ENCODE results near the gene NAT16.
A peak's percentile ranks its signal among the peaks of the same experiment; 100 is the strongest.
"Not testable (repeated sequence)": the region's sequence is repeated elsewhere in the genome, so short reads cannot be mapped to it uniquely, and the experiment has no call there.

The NAT16 gene

DNA sequence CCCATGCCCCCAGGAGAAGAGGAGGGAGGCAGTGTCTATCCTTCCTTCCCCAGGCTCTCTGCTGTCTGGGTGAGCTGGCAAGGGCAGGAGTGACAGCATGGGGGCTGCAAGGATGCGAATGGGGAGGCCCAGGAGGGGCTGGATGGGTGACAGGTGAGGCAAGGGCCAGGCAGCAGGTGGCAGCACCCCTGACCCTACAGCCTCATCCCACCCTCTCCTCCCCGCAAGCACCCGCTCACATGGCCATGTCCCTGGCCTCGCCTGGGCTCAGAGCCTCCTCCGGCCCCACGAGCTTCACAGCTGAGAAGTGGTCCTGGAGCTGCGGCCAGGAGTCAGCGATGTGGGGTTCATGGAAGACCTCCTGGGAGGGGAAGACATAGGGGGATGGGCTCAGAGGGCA lies 31.9 kb upstream of the NAT16 start:
- Histone ChIP-seq H3K27ac (ENCODE audit: low read length) (no peak overlapping the region), H3K36me3 (ENCODE audit: control insufficient read depth in 1 of 2, insufficient read depth in 2 of 2, low read length in 2 of 2) (peaks cover 12 to 62% of the 10 kb centered on the region in 2 donors)

DNA sequence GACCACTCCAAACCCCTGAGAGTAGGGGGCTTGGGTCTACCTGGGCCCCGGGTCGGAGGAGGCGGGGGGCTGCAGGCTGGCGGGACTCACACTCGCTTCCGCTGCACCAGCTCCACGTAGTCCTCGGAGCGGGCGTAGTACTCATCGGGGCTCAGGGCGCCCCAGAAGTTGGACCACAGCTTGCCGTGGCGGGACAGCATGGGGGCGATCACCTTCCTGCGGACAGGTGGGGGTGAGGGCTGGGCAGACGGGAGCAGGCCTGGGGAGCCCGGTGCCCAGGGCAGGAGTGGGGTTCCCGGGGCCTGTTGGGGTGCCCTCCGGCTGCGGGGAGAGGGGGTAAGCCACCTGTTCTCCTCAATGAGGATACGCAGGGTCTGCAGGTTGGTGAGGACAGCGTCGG lies 31.4 kb upstream of the NAT16 start:
- H3K36me3 ChIP-seq (ENCODE audit: control insufficient read depth in 1 of 2, insufficient read depth in 2 of 2, low read length in 2 of 2), result peaks cover 12 to 65% of the 10 kb centered on the region in 2 donors
- no peaks in the 10 kb centered on the region for H3K9me3 ChIP-seq (ENCODE audit: control insufficient read depth in 1 of 2, low read length in 2 of 2)

More for the DNA sequence above, 31.9 kb upstream of the NAT16 start:
- peaks cover 0 to 12% of the 10 kb centered on the region in 2 donors for H3K4me1 ChIP-seq (ENCODE audit: control insufficient read depth in 1 of 2, insufficient read depth in 2 of 2, low read length in 2 of 2)
- H3K27me3 ChIP-seq (ENCODE audit: low read depth, low read length), result no peaks in the 10 kb centered on the region
- no peak overlapping the region for H3K4me3 ChIP-seq (ENCODE audit: low read depth in 1 of 2, low read length in 2 of 2)
- no peaks in the 10 kb centered on the region for H3K9me3 ChIP-seq (ENCODE audit: control insufficient read depth in 1 of 2, low read length in 2 of 2)

DNA sequence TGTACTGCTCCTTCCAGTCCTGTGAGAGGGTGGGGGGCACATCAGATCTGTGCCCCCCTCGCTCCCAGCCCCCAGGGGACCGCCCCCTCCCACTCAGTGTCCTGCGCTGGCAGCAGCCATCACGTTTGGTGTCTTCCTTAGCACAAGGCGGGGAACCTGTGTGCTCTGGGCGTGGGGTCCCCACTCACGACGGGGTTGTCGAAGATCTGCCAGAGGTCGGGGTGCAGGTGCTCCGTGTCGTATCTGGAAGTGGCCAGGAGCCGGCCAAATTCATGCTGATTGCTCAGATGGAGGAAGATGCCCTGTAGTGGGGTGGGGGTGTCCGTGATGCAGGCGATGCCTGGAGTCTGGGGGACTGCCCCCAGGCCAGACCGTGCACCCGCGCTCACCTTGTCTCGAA lies 30.1 kb upstream of the NAT16 start:
- H3K36me3 ChIP-seq (ENCODE audit: control insufficient read depth in 1 of 2, insufficient read depth in 2 of 2, low read length in 2 of 2), result peaks cover 12 to 70% of the 10 kb centered on the region in 2 donors

More for the DNA sequence above, 31.4 kb upstream of the NAT16 start:
- no peak overlapping the region for H3K27ac ChIP-seq (ENCODE audit: low read length)
- H3K4me1 ChIP-seq (ENCODE audit: control insufficient read depth in 1 of 2, insufficient read depth in 2 of 2, low read length in 2 of 2), result peaks cover 0 to 9% of the 10 kb centered on the region in 2 donors
- no peaks in the 10 kb centered on the region for H3K27me3 ChIP-seq (ENCODE audit: low read depth, low read length)
- H3K4me3 ChIP-seq (ENCODE audit: low read depth in 1 of 2, low read length in 2 of 2), result no peak overlapping the region

DNA sequence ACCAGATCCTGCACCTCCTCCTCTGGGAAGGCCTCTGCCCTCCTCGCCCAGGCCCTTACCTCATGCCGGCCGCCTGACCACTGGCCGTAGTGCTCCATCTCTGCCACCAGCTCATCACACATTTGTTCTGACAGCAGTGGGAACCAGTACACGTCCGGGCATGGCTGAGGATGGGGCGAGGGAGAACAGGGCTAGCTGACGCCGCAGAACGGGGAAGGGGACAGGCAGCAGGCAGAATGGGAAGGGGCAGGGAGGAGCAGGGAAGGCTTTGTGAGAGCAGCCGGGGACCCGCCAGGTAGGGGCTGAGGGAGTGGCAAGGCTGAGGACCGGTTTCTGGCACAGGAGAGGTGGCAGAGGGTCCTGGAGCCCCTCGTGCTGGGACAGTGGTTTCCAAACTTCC lies 28.7 kb upstream of the NAT16 start:
- Histone ChIP-seq H3K27me3 (ENCODE audit: low read depth, low read length) (no peaks in the 10 kb centered on the region), H3K9me3 (ENCODE audit: control insufficient read depth in 1 of 2, low read length in 2 of 2) (no peaks in the 10 kb centered on the region), H3K36me3 (ENCODE audit: control insufficient read depth in 1 of 2, insufficient read depth in 2 of 2, low read length in 2 of 2) (peaks cover 7 to 65% of the 10 kb centered on the region in 2 donors), H3K4me1 (ENCODE audit: control insufficient read depth in 1 of 2, insufficient read depth in 2 of 2, low read length in 2 of 2) (no peaks in the 10 kb centered on the region), H3K4me3 (ENCODE audit: low read depth in 1 of 2, low read length in 2 of 2) (no peak overlapping the region), H3K27ac (ENCODE audit: low read length) (no peak overlapping the region)

More for the DNA sequence above, 30.1 kb upstream of the NAT16 start:
- Histone ChIP-seq H3K4me1 (ENCODE audit: control insufficient read depth in 1 of 2, insufficient read depth in 2 of 2, low read length in 2 of 2) (no peaks in the 10 kb centered on the region), H3K27ac (ENCODE audit: low read length) (no peak overlapping the region), H3K9me3 (ENCODE audit: control insufficient read depth in 1 of 2, low read length in 2 of 2) (no peaks in the 10 kb centered on the region), H3K4me3 (ENCODE audit: low read depth in 1 of 2, low read length in 2 of 2) (no peak overlapping the region), H3K27me3 (ENCODE audit: low read depth, low read length) (no peaks in the 10 kb centered on the region)

DNA sequence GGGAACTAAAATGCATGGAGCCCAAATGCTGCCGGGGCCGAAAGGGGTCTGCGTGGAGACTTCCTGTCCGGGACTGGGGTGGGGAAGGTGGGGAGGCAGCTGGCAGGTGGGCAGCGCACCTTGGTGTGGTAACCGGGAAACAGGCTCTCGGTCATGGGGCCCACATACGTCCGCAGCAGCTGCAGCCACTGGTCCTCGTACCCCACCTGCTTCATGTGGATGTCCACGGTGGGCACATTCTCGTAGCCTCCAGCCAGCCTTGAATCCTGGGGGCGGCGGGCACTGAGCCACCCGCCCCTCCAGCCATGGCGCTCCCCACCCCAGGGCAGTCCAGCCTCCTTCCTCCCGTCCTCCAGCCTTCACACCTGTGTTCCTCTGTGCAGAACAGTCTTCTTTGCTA lies 27.4 kb upstream of the NAT16 start:
- H3K4me3 ChIP-seq (ENCODE audit: low read depth in 1 of 2, low read length in 2 of 2), result no peak overlapping the region
- peaks cover 7 to 61% of the 10 kb centered on the region in 2 donors for H3K36me3 ChIP-seq (ENCODE audit: control insufficient read depth in 1 of 2, insufficient read depth in 2 of 2, low read length in 2 of 2)
- no peak overlapping the region for H3K27ac ChIP-seq (ENCODE audit: low read length)
- H3K27me3 ChIP-seq (ENCODE audit: low read depth, low read length), result no peaks in the 10 kb centered on the region
- H3K4me1 ChIP-seq (ENCODE audit: control insufficient read depth in 1 of 2, insufficient read depth in 2 of 2, low read length in 2 of 2), result no peaks in the 10 kb centered on the region
- H3K9me3 ChIP-seq (ENCODE audit: control insufficient read depth in 1 of 2, low read length in 2 of 2), result no peaks in the 10 kb centered on the region

DNA sequence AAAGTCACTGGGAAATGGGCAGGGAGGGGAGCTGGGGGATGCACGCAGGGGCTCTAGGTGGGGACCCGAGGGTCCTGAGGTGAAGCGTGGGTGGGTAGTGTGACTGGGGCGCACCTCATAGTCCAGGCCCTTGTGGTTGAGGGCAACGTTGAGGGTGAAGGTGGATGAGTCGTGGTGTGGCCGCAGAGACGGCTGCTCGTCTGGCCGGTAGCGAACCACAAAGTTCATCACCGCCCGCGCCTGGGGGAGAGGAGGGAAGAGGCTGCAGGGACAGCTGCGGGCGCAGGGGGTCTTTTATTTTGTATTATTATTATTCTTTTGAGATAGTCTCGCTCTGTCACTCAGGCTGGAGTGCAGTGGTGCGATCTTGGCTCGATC lies 26.6 kb upstream of the NAT16 start:
- Histone ChIP-seq H3K27ac (ENCODE audit: low read length) (no peak overlapping the region), H3K9me3 (ENCODE audit: control insufficient read depth in 1 of 2, low read length in 2 of 2) (no peaks in the 10 kb centered on the region), H3K4me3 (ENCODE audit: low read depth in 1 of 2, low read length in 2 of 2) (no peak overlapping the region), H3K27me3 (ENCODE audit: low read depth, low read length) (peaks cover 5% of the 10 kb centered on the region), H3K36me3 (ENCODE audit: control insufficient read depth in 1 of 2, insufficient read depth in 2 of 2, low read length in 2 of 2) (peaks cover 7 to 53% of the 10 kb centered on the region in 2 donors), H3K4me1 (ENCODE audit: control insufficient read depth in 1 of 2, insufficient read depth in 2 of 2, low read length in 2 of 2) (peaks cover 0 to 8% of the 10 kb centered on the region in 2 donors)

DNA sequence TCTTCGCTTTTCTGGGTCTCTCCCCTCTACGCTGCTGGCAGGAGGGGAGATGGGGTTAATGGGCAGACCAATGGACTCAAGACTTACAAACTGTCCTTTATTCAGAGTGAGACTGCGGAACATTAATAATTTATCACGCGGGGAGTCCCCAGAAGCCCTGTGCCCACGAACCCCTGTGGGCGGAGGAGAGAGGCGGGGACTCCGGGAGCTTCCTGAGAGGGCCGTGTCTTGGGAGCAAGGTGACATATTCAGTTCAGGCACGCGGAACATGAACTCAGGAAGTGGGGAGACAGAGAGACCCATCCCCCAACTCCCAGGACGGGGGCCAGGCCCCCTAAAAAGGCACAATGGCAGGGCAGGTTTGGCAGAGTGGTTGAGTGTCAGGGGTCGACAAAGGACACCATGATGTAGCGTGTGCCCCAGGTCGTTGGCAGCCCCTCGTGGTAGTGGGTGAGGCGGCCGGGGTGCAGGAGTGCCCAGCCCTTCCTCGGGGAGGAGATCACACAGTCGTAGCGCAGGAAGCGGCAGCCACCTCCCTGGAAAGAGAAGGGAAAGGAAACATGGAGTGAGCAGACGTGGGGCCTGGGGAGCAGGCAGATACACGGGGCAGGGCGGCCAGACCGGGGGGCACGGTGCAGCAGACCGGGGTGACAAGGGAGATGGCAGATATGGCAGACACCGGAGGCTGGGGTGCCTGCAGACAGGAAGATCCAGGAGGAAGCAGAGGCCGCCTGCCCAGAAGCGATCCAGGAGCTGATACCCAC lies 26.0 kb upstream of the NAT16 start:
- peaks cover 0 to 9% of the 10 kb centered on the region in 2 donors for H3K4me1 ChIP-seq (ENCODE audit: control insufficient read depth in 1 of 2, insufficient read depth in 2 of 2, low read length in 2 of 2)
- no peak overlapping the region for H3K27ac ChIP-seq (ENCODE audit: low read length)
- no peak overlapping the region for H3K4me3 ChIP-seq (ENCODE audit: low read depth in 1 of 2, low read length in 2 of 2)
- no peaks in the 10 kb centered on the region for H3K9me3 ChIP-seq (ENCODE audit: control insufficient read depth in 1 of 2, low read length in 2 of 2)
- H3K36me3 ChIP-seq (ENCODE audit: control insufficient read depth in 1 of 2, insufficient read depth in 2 of 2, low read length in 2 of 2), result peaks cover 7 to 49% of the 10 kb centered on the region in 2 donors
- peaks cover 5% of the 10 kb centered on the region for H3K27me3 ChIP-seq (ENCODE audit: low read depth, low read length)

DNA sequence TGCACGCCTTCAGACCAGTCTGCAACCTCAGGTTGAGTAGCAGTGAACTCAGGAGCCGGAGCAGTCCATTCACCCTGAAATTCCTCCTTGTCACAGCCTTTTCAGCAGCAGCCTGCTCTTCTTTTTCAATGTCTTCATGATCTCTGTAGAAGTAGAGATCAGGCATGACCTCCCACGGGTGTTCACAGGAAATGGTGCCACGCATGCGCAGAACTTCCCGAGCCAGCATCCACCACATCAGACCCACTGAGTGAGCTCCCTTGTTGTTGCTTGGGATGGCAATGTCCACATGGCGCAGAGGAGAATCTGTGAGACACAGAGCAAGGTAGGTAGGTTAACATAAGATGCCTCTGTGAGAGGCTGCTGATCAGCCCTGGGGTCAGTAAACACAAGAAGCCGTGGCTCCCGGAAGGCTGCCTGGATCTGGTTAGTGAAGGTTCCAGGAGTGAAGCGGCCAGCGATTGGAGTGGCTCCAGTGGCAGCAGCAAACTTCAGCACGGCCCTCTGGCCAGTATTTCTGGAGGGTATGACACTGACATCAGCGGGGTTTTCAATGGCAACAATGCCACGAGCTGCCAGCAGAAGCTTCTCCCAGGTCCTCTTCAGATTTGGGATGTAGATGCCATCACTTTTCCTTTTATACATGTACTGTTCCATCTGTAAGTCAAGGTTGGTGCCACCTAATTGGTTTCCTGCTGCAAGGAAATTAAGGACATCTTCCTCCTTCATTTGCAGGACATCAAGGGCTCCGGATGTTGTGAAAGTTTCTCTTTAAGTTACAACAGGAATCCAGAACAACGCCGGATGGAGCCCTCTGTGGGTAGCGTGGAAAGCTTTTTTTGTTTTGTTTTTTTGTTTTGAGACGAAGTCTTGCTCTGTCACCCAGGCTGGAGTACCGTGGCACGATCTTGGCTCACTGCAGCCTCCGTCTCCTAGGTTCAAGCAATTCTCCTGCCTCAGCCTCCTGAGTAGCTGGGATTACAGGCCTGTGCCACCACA lies 23.9 kb upstream of the NAT16 start:
- Histone ChIP-seq H3K36me3 (ENCODE audit: control insufficient read depth in 1 of 2, insufficient read depth in 2 of 2, low read length in 2 of 2) (peaks cover 0 to 32% of the 10 kb centered on the region in 2 donors), H3K27me3 (ENCODE audit: low read depth, low read length) (peaks cover 14% of the 10 kb centered on the region)
- not testable (repeated sequence) for H3K4me1 ChIP-seq (ENCODE audit: control insufficient read depth in 1 of 2, insufficient read depth in 2 of 2, low read length in 2 of 2); H3K27ac ChIP-seq (ENCODE audit: low read length); H3K9me3 ChIP-seq (ENCODE audit: control insufficient read depth in 1 of 2, low read length in 2 of 2); H3K4me3 ChIP-seq (ENCODE audit: low read depth in 1 of 2, low read length in 2 of 2)

DNA sequence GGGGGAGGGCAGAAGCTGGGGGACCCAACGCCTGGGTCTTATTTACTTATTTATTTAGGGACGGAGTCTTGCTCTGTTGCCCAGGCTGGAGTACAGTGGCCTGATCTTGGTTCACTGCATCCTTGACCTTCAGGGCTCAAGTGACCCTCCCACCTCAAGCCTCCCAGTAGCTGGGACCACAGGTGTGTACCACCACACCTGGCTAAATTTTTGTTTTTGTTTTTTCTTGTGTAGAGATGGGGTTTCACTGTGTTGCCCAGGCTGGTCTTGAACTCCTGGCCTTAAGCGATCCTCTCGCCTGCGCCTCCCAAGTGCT lies 22.5 kb upstream of the NAT16 start:
- Histone ChIP-seq H3K27ac (ENCODE audit: low read length) (no peak overlapping the region), H3K27me3 (ENCODE audit: low read depth, low read length) (peaks cover 14% of the 10 kb centered on the region), H3K4me1 (ENCODE audit: control insufficient read depth in 1 of 2, insufficient read depth in 2 of 2, low read length in 2 of 2) (peaks cover 0 to 9% of the 10 kb centered on the region in 2 donors), H3K9me3 (ENCODE audit: control insufficient read depth in 1 of 2, low read length in 2 of 2) (no peaks in the 10 kb centered on the region), H3K36me3 (ENCODE audit: control insufficient read depth in 1 of 2, insufficient read depth in 2 of 2, low read length in 2 of 2) (peaks cover 0 to 17% of the 10 kb centered on the region in 2 donors), H3K4me3 (ENCODE audit: low read depth in 1 of 2, low read length in 2 of 2) (no peak overlapping the region)

DNA sequence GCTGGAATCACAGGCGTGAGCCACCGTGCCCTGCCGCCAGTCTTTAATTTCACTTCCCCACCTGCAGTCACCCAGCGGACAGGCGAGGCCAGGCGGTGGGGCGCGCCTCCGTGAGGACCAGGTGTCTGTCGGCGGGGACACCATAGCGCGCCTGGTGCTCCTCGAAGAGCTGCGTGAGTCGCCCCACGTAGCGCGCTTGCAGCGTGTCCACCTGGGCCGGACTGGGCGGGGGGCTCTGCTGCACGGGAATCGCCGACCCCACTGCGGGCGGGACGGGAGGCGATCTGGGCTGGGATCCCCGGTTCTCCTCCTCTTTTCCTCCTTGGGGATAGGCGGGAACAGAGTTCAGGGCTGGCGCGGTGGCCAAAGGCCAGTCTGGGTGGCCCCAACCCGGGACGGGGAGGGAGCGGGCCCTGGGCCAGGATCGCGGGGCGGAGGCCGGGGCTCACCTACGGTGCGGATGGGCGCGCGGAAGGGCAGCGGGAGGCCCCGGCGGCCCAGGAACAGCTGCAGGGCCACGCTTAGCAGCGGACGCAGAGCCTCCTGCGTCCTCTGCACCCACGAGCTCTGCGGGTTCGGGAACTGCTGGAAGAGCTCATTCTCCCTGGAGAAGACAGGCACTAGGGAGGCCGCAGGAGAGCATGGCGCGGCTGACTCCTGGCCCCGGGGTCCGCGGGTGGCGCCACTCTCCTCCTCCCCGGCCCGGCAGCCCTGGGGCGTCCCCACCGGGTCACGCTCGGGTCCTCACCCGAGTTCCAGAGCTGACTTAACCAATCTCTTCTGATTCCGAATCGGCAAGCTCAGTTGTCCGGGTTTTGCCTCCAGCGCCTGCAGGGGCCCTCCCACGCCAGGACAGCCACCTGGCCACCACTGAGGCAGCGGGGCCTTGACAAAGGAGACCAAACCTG lies 21.9 kb upstream of the NAT16 start:
- Histone ChIP-seq H3K27me3 (ENCODE audit: low read depth, low read length) (peaks cover 14% of the 10 kb centered on the region), H3K4me1 (ENCODE audit: control insufficient read depth in 1 of 2, insufficient read depth in 2 of 2, low read length in 2 of 2) (peaks cover 0 to 9% of the 10 kb centered on the region in 2 donors), H3K36me3 (ENCODE audit: control insufficient read depth in 1 of 2, insufficient read depth in 2 of 2, low read length in 2 of 2) (peaks cover 0 to 12% of the 10 kb centered on the region in 2 donors), H3K27ac (ENCODE audit: low read length) (no peak overlapping the region), H3K4me3 (ENCODE audit: low read depth in 1 of 2, low read length in 2 of 2) (peak overlapping the region in 1 of 2 donors; percentile 23), H3K9me3 (ENCODE audit: control insufficient read depth in 1 of 2, low read length in 2 of 2) (no peaks in the 10 kb centered on the region)

Measured in muscle layer of duodenum (tissue), 2 donors.